HepG2 (cell line): ENCODE results near the gene GGA1. TPM values are rescaled to one million over a fixed set of nuclear protein-coding genes. Genes with fewer than 3 reads are reported as not detected.
A peak's percentile ranks its signal among the peaks of the same experiment; 100 is the strongest.

ENCODE experiments used
- ETV5 ChIP-seq: IDR thresholded peaks from 2 replicates; pipeline ENCODE4 v1.6.1; 2018; ENCODE audit warnings: missing biosample characterization, missing genetic modification reagents, inconsistent platforms, borderline replicate concordance
- GABPB1 ChIP-seq: IDR thresholded peaks from 2 replicates; pipeline ENCODE4 v1.6.1; 2016; ENCODE audit warnings: mild to moderate bottlenecking, missing genetic modification reagents, moderate library complexity, missing compliant biosample characterization
- GPBP1L1 ChIP-seq: sonication (generic); formaldehyde crosslinking; IDR thresholded peaks from 2 replicates; pipeline ENCODE4 v1.5.0; 2020; ENCODE audit warnings: mild to moderate bottlenecking, missing genetic modification reagents
- HNF1B ChIP-seq: sonication (generic); formaldehyde crosslinking; IDR thresholded peaks from 2 replicates; pipeline ENCODE4 v1.5.1; 2020; ENCODE audit warnings: mild to moderate bottlenecking, moderate library complexity, missing genetic modification reagents
- MAZ ChIP-seq, 2 experiments: sonication (generic) in 1 of 2; formaldehyde crosslinking in 1 of 2; IDR thresholded peaks; 2 replicates each; pipeline versions ENCODE4 v1.5.0 to v1.6.1; 2012 to 2020; ENCODE audit warnings: low read depth in 2 of 2, mild to moderate bottlenecking in 2 of 2, borderline replicate concordance in 1 of 2, improper control_type of control experiment in 1 of 2, low read length in 1 of 2, missing genetic modification reagents in 1 of 2, moderate library complexity in 1 of 2
- RCOR2 ChIP-seq: IDR thresholded peaks from 2 replicates; pipeline ENCODE4 v1.6.1; 2016; ENCODE audit warnings: missing biosample characterization, missing genetic modification reagents
- SAP130 ChIP-seq: IDR thresholded peaks from 2 replicates; pipeline ENCODE4 v1.6.1; 2016; ENCODE audit warnings: low read depth
- ZBTB38 ChIP-seq: sonication (generic); formaldehyde crosslinking; IDR thresholded peaks from 2 replicates; pipeline ENCODE4 v1.5.1; 2020; ENCODE audit warnings: mild to moderate bottlenecking, missing genetic modification reagents
- ZNF12 ChIP-seq: sonication (generic); formaldehyde crosslinking; IDR thresholded peaks from 2 replicates; pipeline ENCODE4 v1.5.0; 2020; ENCODE audit warnings: missing genetic modification reagents
- ZNF576 ChIP-seq: sonication (generic); formaldehyde crosslinking; IDR thresholded peaks from 2 replicates; pipeline ENCODE4 v1.4.0; 2020; ENCODE audit warnings: mild to moderate bottlenecking, missing genetic modification reagents
- ZNF768 ChIP-seq: sonication (generic); formaldehyde crosslinking; IDR thresholded peaks from 2 replicates; pipeline ENCODE4 v1.4.0; 2020; ENCODE audit warnings: missing genetic modification reagents
- ZNF770 ChIP-seq: sonication (generic); formaldehyde crosslinking; IDR thresholded peaks from 2 replicates; pipeline ENCODE4 v1.5.0; 2020; ENCODE audit warnings: mild to moderate bottlenecking, missing genetic modification reagents
- polyA plus RNA-seq, 8 experiments: library from polyadenylated mRNA; depleted of rRNA in 3 of 8; stranded (reverse) in 7 of 8; unstranded in 1 of 8; fragments of >200 nt; fragmentation: Illumina TruSeq in 4 of 8; extraction: Trizol in 4 of 8; gene quantifications; 2 replicates each; pipeline versions ENCODE4 v1.2.1 to v1.2.3, GENCODE V29; 2011 to 2016; ENCODE audit warnings: low read depth in 4 of 8, missing spikeins in 1 of 8, mixed read lengths in 1 of 8; ENCODE audit not compliant: insufficient read depth in 1 of 8
- total RNA-seq, 5 experiments: library from RNA; depleted of rRNA; stranded (reverse); fragments of >200 nt; fragmentation: Illumina TruSeq; extraction: Trizol; gene quantifications; 2 replicates each; pipeline ENCODE4 v1.2.3, GENCODE V29; 2016; ENCODE audit warnings: low read depth in 1 of 5
- TF ChIP-seq, protein P1 (sequence below), 2 experiments: sonication (generic) in 1 of 2; formaldehyde crosslinking in 1 of 2; IDR thresholded peaks; 2 replicates each; pipeline versions ENCODE4 v1.4.0 to v1.6.1; 2018 to 2020; ENCODE audit warnings: missing genetic modification reagents in 2 of 2, borderline replicate concordance in 1 of 2, low read depth in 1 of 2, mild to moderate bottlenecking in 1 of 2, missing biosample characterization in 1 of 2

Gene GGA1
- total and polyA plus RNA-seq, 2 of the 13 experiments (the other 11 are each of a cell fraction or from before 2014, with no cell fraction given): 29.1 to 87.2 TPM

GRCh38 chr22:37623075-37624016 lies 14.7 kb downstream of the GGA1 start (continued):
- TF ChIP-seq, protein P1, sequence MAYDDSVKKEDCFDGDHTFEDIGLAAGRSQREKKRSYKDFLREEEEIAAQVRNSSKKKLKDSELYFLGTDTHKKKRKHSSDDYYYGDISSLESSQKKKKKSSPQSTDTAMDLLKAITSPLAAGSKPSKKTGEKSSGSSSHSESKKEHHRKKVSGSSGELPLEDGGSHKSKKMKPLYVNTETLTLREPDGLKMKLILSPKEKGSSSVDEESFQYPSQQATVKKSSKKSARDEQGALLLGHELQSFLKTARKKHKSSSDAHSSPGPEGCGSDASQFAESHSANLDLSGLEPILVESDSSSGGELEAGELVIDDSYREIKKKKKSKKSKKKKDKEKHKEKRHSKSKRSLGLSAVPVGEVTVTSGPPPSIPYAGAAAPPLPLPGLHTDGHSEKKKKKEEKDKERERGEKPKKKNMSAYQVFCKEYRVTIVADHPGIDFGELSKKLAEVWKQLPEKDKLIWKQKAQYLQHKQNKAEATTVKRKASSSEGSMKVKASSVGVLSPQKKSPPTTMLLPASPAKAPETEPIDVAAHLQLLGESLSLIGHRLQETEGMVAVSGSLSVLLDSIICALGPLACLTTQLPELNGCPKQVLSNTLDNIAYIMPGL (CRISPR knock-in tag; IDR thresholded peaks at IDR 0.05; ENCODE audit: borderline replicate concordance in 1 of 2, low read depth in 1 of 2): 0 out of 4 replicates have a peak, but pooled peaks of 1 of the 2 experiments have one; percentile 31
- no peak for TF ChIP-seq ZNF12 (CRISPR knock-in tag)
- TF ChIP-seq SAP130 (CRISPR knock-in tag): 0 out of 2 replicates have a peak, but pooled peaks have one; percentile 28
- no peak for TF ChIP-seq GPBP1L1 (CRISPR knock-in tag)
- 0 out of 2 replicates have a peak, but pooled peaks have one; percentile 22 for TF ChIP-seq ZBTB38 (CRISPR knock-in tag)
- peak; percentile 24; the same call in 1 of the 2 replicates for TF ChIP-seq GABPB1 (CRISPR knock-in tag)
- no peak for TF ChIP-seq RCOR2 (CRISPR knock-in tag)
- TF ChIP-seq MAZ (IDR thresholded peaks at IDR 0.05; ENCODE audit: borderline replicate concordance, low read depth, low read length): 0 out of 2 replicates have a peak, but pooled peaks have one; percentile 60
- TF ChIP-seq MAZ (CRISPR knock-in tag; IDR thresholded peaks at IDR 0.05; ENCODE audit: low read depth): no peak
- TF ChIP-seq ZNF770: no peak
- peak; percentile 30; the same call in 1 of the 2 replicates for TF ChIP-seq ETV5
- TF ChIP-seq ZNF768 (CRISPR knock-in tag): peak; percentile 19; the same call in 1 of the 2 replicates
- 0 out of 2 replicates have a peak, but pooled peaks have one; percentile 36 for TF ChIP-seq HNF1B (CRISPR knock-in tag)
- TF ChIP-seq ZNF576 (CRISPR knock-in tag): no peak
